Suprapubic skin (tissue), 3 donors: ENCODE measurements around the gene ANKRD12.

ENCODE experiments used
- EP300 ChIP-seq: sonication (generic); formaldehyde crosslinking; IDR thresholded peaks from one replicate; pipeline ENCODE4 v1.6.1; 2017; ENCODE audit warnings: antibody characterized with exemption
- POLR2A ChIP-seq, 2 donors: fragments of 450-650 bp; IDR thresholded peaks; one replicate each; pipeline ENCODE4 v1.6.1; 2017; ENCODE audit warnings: antibody characterized with exemption in 2 of 2, mild to moderate bottlenecking in 2 of 2, moderate library complexity in 2 of 2
- TF ChIP-seq, protein P1 (sequence below), 2 donors: fragments of 200-600 bp in 1 of 2; fragments of 450-650 bp in 1 of 2; sonication (generic) in 1 of 2; IDR thresholded peaks; one replicate each; pipeline ENCODE4 v1.5.1; 2016 to 2019; ENCODE audit warnings: antibody characterized with exemption in 2 of 2, mild to moderate bottlenecking in 1 of 2, moderate library complexity in 1 of 2

DNA sequence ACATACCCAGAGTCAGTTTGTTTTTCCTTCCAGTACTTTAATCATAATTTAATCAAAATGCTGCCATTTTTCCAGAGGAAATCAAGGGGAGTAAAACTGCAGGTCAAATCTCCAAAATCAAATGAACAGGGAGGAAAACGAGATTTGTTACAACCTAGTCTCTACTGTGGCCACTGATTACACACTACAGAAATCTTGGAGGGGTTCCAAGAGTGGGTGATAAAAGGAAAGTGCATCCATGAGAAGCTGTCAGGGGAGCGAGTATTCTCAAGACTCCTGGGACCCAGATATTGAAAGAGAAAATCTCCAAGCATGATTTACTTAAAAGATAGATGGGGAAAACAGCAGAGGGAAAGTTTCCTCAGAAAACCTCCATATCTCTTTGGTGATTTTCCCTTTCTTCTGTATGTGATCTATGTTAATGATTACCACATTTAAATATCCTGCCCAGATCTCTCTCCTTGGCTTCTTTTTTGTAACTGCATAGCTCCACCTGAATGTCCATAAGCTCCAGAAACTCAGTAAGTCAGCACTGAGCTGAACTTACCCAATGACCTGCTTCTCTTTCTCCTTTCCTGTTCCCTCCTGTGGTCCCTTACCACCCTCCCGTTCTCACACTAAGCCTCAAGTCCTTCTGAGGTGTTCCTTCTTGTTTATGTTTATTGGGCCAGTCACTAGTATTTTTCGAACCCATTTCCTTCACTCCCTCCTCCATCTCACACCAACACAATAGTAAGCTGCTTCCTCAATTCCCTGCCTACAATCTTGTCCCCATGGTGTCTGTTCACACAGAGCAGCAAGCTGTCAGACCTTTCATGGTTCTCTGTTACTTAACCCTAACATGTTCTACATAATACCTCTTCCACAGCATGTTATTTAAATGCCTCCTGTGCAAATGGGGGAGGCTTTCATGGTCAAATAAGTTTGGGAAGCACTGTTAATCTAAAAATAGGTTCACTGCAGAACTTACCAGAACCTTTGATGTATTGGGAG, 124.1 kb downstream of the ANKRD12 start:
- TF ChIP-seq POLR2A (IDR thresholded peaks at IDR 0.05) (no peak), EP300 (no peak)
- TF ChIP-seq, protein P1, sequence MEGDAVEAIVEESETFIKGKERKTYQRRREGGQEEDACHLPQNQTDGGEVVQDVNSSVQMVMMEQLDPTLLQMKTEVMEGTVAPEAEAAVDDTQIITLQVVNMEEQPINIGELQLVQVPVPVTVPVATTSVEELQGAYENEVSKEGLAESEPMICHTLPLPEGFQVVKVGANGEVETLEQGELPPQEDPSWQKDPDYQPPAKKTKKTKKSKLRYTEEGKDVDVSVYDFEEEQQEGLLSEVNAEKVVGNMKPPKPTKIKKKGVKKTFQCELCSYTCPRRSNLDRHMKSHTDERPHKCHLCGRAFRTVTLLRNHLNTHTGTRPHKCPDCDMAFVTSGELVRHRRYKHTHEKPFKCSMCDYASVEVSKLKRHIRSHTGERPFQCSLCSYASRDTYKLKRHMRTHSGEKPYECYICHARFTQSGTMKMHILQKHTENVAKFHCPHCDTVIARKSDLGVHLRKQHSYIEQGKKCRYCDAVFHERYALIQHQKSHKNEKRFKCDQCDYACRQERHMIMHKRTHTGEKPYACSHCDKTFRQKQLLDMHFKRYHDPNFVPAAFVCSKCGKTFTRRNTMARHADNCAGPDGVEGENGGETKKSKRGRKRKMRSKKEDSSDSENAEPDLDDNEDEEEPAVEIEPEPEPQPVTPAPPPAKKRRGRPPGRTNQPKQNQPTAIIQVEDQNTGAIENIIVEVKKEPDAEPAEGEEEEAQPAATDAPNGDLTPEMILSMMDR (IDR thresholded peaks at IDR 0.05), result no peak
